ENCODE data around the gene NRN1.

DNA sequence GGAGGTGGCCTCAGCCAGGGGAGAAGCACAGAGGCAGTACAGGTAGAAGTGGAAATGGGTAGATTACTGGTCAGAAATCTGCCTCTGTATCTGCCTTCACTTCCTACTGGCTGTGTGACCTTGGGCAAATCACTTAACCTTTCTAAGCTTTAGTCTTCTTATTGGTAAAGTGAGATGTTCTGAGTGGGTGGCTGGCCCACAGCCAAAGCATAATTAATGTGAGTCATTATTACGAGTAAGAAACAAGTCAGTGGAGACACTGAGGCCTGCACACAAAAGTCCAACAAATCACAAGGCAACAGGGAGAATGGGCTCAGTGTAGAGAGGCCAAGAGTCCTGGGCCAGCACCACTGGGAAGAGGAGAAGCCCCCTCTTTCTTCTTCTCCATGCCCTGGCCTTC lies 39.1 kb downstream of the NRN1 start:
- no peak for TF ChIP-seq POLR2AphosphoS5 (IDR thresholded peaks at IDR 0.05; ENCODE audit: low read depth, low read length)
- no peak for TF ChIP-seq POLR2A (IDR thresholded peaks at IDR 0.05; ENCODE audit: low read depth, low read length)
- no peak for TF ChIP-seq TAF1 (IDR thresholded peaks at IDR 0.05; ENCODE audit: borderline replicate concordance, low read depth, low read length)

All from GM12892 (cell line).